Left ventricle myocardium inferior (tissue), 1 donor: ENCODE data around the gene YPEL4. TPM values are rescaled to one million over a fixed set of nuclear protein-coding genes. Genes with fewer than 3 reads are reported as not detected.

Experiments
- DNase-seq: peaks from one replicate; pipeline ENCODE4 v3.0.0-alpha.2; 2020
- H3K27ac ChIP-seq: fragments of 200-600 bp; replicated peaks from 2 replicates; pipeline ENCODE4 v1.8.0; 2021
- H3K27me3 ChIP-seq: fragments of 200-600 bp; 2 replicates; pipeline ENCODE4 v1.8.0; 2021; ENCODE audit warnings: low read depth
- H3K36me3 ChIP-seq: fragments of 200-600 bp; 2 replicates; pipeline ENCODE4 v1.8.0; 2021
- H3K4me1 ChIP-seq: fragments of 200-600 bp; 2 replicates; pipeline ENCODE4 v1.8.0; 2021
- H3K4me3 ChIP-seq: fragments of 200-600 bp; 2 replicates; pipeline ENCODE4 v1.8.0; 2021; ENCODE audit warnings: mild to moderate bottlenecking, moderate library complexity
- H3K9me3 ChIP-seq: fragments of 200-600 bp; replicated peaks from 2 replicates; pipeline ENCODE4 v1.8.0; 2021
- intact Hi-C: fragments of 100-400 bp; cut with micrococcal nuclease; formaldehyde crosslinking; loops from one replicate; pipeline ENCODE4 v1.11.0; 2022
- total RNA-seq: library from RNA; stranded (reverse); fragmentation: NEBNext Ultra II Directional; extraction: Animal tissue kit (Norgen Biotek cat#: 25700); gene quantifications from one replicate; pipeline ENCODE4 v1.2.1, GENCODE V29; 2021
- TF ChIP-seq, protein P1 (sequence below): fragments of 200-600 bp; IDR thresholded peaks from 2 replicates; pipeline ENCODE4 v1.8.0; 2021; ENCODE audit warnings: antibody characterized with exemption, mild to moderate bottlenecking, borderline replicate concordance
- donor health status: DM: no; HTN: yes; CAD: no; lungs with severe emphysema.

The YPEL4 gene
- total RNA-seq, 1 donor from 2014 or later, result 0.55 TPM

DNA sequence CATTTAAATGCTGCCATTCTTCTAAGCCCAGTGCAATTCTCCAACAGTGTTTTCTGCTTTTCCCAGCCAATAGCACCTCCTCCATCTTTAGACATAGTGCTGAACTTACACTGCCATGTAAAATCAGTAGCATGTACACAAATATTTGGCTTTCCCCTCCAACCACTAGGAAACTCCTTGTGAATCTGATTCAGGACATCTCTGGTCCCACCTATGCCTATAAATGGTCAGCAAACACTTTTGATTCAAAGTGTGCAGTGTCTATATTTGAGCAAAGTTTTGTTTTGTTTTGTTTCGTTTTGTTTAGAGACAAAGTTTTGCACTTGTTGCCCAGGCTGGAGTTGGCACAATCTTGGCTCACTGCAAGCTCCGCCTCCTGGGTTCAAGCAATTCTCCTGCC, 24.8 kb downstream of the YPEL4 start:
- H3K4me1 ChIP-seq, result no peaks in the 10 kb centered on the region
- H3K9me3 ChIP-seq, result peaks cover 4% of the 10 kb centered on the region
- intact Hi-C loops, result no loop called here
- peaks cover 4% of the 10 kb centered on the region for H3K36me3 ChIP-seq
- no peak overlapping the region for H3K27ac ChIP-seq
- no peak overlapping the region for H3K4me3 ChIP-seq
- DNase-seq, result no peak
- TF ChIP-seq, protein P1, sequence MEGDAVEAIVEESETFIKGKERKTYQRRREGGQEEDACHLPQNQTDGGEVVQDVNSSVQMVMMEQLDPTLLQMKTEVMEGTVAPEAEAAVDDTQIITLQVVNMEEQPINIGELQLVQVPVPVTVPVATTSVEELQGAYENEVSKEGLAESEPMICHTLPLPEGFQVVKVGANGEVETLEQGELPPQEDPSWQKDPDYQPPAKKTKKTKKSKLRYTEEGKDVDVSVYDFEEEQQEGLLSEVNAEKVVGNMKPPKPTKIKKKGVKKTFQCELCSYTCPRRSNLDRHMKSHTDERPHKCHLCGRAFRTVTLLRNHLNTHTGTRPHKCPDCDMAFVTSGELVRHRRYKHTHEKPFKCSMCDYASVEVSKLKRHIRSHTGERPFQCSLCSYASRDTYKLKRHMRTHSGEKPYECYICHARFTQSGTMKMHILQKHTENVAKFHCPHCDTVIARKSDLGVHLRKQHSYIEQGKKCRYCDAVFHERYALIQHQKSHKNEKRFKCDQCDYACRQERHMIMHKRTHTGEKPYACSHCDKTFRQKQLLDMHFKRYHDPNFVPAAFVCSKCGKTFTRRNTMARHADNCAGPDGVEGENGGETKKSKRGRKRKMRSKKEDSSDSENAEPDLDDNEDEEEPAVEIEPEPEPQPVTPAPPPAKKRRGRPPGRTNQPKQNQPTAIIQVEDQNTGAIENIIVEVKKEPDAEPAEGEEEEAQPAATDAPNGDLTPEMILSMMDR, result no peak
- H3K27me3 ChIP-seq, result no peaks in the 10 kb centered on the region

DNA sequence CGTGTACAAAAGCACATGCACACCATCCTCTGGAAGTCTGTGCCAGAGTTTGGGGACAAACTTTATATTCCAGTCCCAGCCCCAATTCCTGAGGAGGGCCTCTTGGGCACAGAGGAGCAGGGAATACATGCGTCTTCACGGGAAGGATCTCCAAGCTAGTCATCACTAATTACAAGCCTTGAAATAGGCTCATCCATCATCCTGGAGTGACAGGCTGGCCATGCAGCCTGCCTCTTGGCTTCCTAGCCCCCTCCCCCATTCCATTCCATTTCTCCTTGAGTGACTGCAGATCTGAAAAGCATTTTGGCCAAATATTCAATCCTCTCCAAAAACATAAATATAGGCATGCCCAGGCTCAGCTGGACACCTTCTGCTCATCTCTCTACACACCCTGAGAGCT, 27.4 kb downstream of the YPEL4 start:
- no peak for DNase-seq
- peaks cover 11% of the 10 kb centered on the region for H3K9me3 ChIP-seq
- H3K4me3 ChIP-seq, result no peak overlapping the region
- TF ChIP-seq, protein P1, result no peak
- H3K4me1 ChIP-seq, result no peaks in the 10 kb centered on the region
- peaks cover 10% of the 10 kb centered on the region for H3K36me3 ChIP-seq
- intact Hi-C loops, result no loop called here
- no peaks in the 10 kb centered on the region for H3K27me3 ChIP-seq
- no peak overlapping the region for H3K27ac ChIP-seq

DNA sequence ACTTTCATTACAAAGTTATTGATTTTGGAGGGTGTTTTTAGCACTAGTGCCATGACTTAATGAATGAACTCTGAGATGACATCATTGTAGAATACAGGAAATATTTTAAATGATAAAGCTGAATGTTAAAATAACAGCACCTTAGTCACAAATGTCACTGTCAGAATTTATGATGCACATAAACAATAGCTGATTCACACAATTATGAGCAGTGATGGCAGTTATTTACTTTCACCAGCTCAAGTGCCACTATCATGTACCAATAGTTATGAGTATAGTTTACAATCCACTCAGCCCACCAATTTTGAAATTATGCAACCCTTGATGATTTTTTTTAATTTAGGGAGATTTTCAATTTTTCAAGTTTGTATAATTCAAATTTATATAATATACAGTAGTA, 29.2 kb downstream of the YPEL4 start:
- H3K4me1 ChIP-seq, result no peaks in the 10 kb centered on the region
- intact Hi-C loops, result no loop called here
- TF ChIP-seq, protein P1, result no peak
- H3K9me3 ChIP-seq, result peaks cover 11% of the 10 kb centered on the region
- no peak overlapping the region for H3K27ac ChIP-seq
- no peaks in the 10 kb centered on the region for H3K27me3 ChIP-seq
- H3K36me3 ChIP-seq, result peaks cover 10% of the 10 kb centered on the region
- no peak for DNase-seq
- no peak overlapping the region for H3K4me3 ChIP-seq

DNA sequence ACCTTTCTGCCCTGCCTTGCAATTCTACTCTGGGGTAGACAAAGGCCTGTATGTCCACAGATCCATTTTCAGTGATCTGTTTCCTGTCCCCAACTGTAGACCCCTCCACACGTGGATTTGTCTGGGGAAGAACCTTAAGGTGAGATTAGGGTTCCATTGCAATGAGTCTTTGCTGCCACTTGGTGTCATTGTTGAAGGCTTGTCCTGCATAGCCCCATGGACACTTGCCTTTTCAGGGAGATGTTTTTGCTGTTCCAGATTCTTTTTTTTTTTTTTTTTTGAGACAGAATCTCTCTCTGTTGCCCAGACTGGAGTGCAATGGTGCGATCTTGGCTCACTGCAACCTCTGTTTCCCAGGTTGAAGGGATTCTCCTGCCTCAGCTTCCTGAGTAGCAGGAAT, 30.4 kb downstream of the YPEL4 start:
- Histone ChIP-seq H3K27me3 (no peaks in the 10 kb centered on the region), H3K27ac (no peak overlapping the region), H3K36me3 (peaks cover 21% of the 10 kb centered on the region), H3K4me1 (no peaks in the 10 kb centered on the region), H3K4me3 (no peak overlapping the region), H3K9me3 (peaks cover 11% of the 10 kb centered on the region)
- no peak for DNase-seq
- TF ChIP-seq, protein P1, result no peak
- intact Hi-C loops, result no loop called here

DNA sequence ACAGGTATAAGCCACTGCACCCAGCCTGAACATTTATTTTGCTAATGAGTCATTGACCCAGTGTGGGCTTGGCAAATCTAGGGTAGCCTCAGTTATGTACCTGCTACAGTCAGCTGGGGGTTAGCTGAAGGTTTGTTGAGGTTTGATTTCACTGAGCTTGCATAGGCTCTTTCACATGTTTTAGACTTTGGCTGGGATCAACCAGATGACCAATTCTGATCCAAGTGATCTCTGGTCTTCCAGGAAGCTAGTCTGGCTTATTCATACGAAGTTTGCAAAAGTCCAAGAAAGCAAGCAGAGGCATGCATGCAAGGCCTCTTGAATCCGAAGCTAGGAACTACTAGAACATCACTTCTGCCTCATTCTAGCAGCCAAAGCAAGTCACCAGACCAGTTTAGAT, 31.3 kb downstream of the YPEL4 start:
- Histone ChIP-seq H3K36me3 (peaks cover 30% of the 10 kb centered on the region), H3K27me3 (no peaks in the 10 kb centered on the region), H3K4me1 (no peaks in the 10 kb centered on the region), H3K27ac (no peak overlapping the region), H3K9me3 (peaks cover 11% of the 10 kb centered on the region), H3K4me3 (no peak overlapping the region)
- DNase-seq, result no peak
- TF ChIP-seq, protein P1, result no peak
- intact Hi-C loops, result no loop called here

DNA sequence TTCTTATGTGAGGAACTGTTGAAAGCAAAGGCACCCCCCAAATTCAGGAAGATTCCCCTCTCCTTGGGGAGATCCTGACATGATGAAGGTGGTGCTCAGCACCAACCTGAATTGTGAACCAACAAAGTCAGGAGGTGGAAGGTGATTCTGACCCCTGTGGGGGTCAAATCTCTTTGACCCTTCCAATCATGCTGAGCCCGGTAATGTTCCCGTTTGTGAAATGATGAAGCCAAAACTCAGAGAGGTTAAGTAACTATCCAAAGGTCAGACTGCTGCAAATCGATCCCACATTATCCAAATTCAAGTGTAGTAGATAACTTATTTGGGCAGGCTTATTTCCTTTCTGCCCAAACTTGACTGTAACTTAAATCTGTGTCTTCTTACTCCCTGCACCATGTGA, 33.1 kb downstream of the YPEL4 start:
- no peaks in the 10 kb centered on the region for H3K4me1 ChIP-seq
- DNase-seq, result no peak
- intact Hi-C loops, result no loop called here

More for the DNA sequence above, 33.1 kb downstream of the YPEL4 start:
- TF ChIP-seq, protein P1, result no peak
- Histone ChIP-seq H3K9me3 (peaks cover 11% of the 10 kb centered on the region), H3K36me3 (peaks cover 48% of the 10 kb centered on the region), H3K4me3 (no peak overlapping the region), H3K27ac (no peak overlapping the region), H3K27me3 (no peaks in the 10 kb centered on the region)
